ENCODE measurements around the gene TMEM17. TPM values are rescaled to one million over a fixed set of nuclear protein-coding genes. Genes with fewer than 3 reads are reported as not detected.
A peak's percentile ranks its signal among the peaks of the same experiment; 100 is the strongest.

The TMEM17 gene
- total RNA-seq, 2 donors from 2014 or later: 2.3 to 3.3 TPM

DNA sequence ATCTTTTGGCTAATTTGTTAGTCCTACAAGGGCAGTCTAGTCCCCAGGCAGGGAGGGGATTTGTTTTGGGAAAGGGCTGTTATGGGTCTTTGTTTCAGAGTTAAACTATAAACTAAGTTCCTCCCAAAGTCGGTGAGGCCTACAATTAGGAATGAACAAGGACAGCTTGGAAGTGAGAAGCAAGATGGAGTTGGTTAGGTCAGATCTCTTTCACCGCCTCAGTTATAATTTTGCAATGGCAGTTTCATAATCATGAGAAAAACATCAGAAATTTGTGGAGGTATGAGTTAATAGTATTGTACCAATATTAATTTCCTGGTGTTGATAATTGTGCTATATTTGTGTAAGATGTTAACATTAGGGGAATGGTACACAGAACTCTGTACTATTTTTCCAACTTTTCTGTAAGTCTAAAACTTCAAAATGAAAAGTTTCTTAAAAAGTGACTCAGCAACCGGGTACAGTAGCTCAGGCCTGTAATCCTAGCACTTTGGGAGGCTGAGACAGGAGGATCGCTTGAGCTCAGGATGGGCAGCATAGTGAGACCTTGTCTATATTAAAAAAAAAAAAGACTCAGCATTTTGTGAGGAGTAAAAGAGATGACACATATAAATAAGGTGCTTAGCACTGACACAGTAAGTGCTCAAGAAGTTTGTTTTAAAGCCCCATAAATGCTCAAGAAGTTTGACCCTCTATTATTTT is 40.8 kb downstream of the TMEM17 start:
- intact Hi-C loops (cut with DNase I): no loop called here
- TF ChIP-seq POLR2A (IDR thresholded peaks at IDR 0.05): no peak
- TF ChIP-seq, protein P1, sequence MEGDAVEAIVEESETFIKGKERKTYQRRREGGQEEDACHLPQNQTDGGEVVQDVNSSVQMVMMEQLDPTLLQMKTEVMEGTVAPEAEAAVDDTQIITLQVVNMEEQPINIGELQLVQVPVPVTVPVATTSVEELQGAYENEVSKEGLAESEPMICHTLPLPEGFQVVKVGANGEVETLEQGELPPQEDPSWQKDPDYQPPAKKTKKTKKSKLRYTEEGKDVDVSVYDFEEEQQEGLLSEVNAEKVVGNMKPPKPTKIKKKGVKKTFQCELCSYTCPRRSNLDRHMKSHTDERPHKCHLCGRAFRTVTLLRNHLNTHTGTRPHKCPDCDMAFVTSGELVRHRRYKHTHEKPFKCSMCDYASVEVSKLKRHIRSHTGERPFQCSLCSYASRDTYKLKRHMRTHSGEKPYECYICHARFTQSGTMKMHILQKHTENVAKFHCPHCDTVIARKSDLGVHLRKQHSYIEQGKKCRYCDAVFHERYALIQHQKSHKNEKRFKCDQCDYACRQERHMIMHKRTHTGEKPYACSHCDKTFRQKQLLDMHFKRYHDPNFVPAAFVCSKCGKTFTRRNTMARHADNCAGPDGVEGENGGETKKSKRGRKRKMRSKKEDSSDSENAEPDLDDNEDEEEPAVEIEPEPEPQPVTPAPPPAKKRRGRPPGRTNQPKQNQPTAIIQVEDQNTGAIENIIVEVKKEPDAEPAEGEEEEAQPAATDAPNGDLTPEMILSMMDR (IDR thresholded peaks at IDR 0.05): no peak
- no peak overlapping the region for H3K4me3 ChIP-seq
- no peaks in the 10 kb centered on the region for H3K36me3 ChIP-seq (replicated peaks in 1 of 2; ENCODE audit: insufficient read depth in 1 of 2, low read depth in 2 of 2)
- 76 to 81% methylated on average over 4 of the region's 4 CpGs for WGBS, 2 donors
- no peak for DNase-seq
- peaks cover 10% of the 10 kb centered on the region for H3K4me1 ChIP-seq
- no peaks in the 10 kb centered on the region for H3K9me3 ChIP-seq
- ATAC-seq: no peak
- H3K27me3 ChIP-seq: no peaks in the 10 kb centered on the region
- no peak overlapping the region for H3K27ac ChIP-seq

DNA sequence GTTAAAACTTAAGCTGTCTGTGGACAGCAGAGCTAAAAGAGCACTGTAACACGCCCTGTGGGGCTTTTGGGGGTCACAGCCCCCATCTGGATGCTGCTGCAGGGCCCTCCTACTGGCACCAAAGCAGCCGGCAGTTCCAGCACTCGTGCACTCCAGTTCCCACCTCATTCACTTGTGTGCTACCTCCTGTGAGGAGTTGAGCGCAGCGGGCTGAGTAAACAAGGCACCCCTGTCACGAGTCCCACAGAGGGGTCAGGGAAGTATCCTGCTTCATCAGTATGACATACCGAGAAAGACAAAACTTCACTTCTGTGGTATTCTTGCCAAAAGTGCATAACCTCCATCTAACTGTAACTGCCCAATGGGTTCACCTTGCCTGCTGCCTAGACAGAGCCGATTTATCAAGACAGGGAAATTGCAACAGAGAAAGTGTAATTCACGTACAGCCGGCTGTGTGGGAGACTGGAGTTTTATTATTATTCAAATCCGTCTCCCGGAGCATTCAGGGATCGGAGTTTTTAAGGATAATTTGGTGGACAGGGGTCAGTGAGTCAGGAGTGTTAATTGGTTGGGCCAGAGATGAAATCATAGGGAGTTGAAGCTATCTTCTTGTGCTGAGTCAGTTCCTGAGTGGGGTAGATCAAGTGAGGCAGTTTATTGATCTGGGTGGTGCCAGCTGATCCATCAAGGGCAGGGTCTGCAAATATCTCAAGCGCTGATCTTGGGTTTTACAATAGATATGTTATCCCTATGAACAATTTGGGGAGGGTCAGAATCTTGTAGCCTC is 41.6 kb downstream of the TMEM17 start:
- peaks cover 10% of the 10 kb centered on the region for H3K4me1 ChIP-seq
- ATAC-seq (no peak), DNase-seq (no peak)
- no peak for TF ChIP-seq POLR2A (IDR thresholded peaks at IDR 0.05)
- TF ChIP-seq, protein P1 (IDR thresholded peaks at IDR 0.05): no peak
- 90 to 92% methylated on average over 13 to 14 of the region's 14 CpGs for WGBS, 2 donors
- H3K27me3 ChIP-seq: no peaks in the 10 kb centered on the region
- H3K27ac ChIP-seq: no peak overlapping the region
- intact Hi-C loops (cut with DNase I): no loop called here
- no peaks in the 10 kb centered on the region for H3K36me3 ChIP-seq (replicated peaks in 1 of 2; ENCODE audit: insufficient read depth in 1 of 2, low read depth in 2 of 2)
- no peaks in the 10 kb centered on the region for H3K9me3 ChIP-seq
- H3K4me3 ChIP-seq: no peak overlapping the region

DNA sequence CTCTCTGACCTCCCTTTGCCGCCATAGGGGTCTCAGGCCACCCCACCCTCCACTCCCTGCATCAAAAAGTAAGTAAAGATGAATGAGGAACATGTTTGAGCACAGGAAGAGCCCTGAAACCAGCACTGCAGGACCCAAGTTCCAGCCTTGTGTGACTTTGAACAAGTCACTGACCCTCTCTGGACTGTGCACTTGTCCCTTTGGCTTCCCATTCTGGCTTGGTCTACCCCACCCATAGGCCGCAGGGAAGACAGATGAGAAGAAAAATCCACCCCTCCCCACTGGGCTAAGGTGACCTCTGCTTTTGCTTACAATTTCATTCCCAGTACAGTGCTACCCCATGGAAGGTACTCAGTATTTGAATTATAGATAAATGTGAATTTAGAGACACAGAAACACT is 43.8 kb downstream of the TMEM17 start:
- DNase-seq: no peak

DNA sequence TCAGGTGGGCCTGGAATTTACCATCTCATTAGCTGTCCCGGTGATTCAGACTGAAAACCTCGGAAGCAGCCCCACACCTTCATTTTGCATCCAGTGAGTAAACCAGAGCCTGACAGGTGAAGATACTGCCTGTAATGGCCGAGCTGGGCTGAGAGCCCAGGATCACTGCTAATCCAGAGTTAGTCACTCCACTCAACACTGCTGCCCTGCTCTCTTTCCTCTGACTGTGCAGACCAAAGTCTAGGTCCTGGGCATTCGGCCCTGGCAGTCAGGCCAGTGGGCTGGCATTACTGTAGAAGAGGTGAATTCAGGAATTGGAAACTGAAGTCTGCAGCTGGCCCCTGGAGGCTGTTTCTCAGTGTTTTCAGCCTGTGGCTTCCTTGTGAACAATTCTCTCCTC is 44.3 kb downstream of the TMEM17 start:
- peaks cover 20% of the 10 kb centered on the region for H3K4me1 ChIP-seq
- no peaks in the 10 kb centered on the region for H3K27me3 ChIP-seq
- H3K4me3 ChIP-seq: no peak overlapping the region
- intact Hi-C loops (cut with DNase I): no loop called here
- 33 to 36% methylated on average over 4 of the region's 4 CpGs for WGBS, 2 donors
- H3K36me3 ChIP-seq (replicated peaks in 1 of 2; ENCODE audit: insufficient read depth in 1 of 2, low read depth in 2 of 2): no peaks in the 10 kb centered on the region
- no peaks in the 10 kb centered on the region for H3K9me3 ChIP-seq
- DNase-seq (peak; percentile 62 to 86 (median 76)), ATAC-seq (peak; percentile 71)
- peak overlapping the region in 3 of 4 donors; percentile 21 to 42 (median 30) for H3K27ac ChIP-seq
- TF ChIP-seq POLR2A (IDR thresholded peaks at IDR 0.05): no peak
- TF ChIP-seq, protein P1 (IDR thresholded peaks at IDR 0.05): peak in 1 of 7 experiments; percentile 10

More for the DNA sequence above, 43.8 kb downstream of the TMEM17 start:
- ATAC-seq: no peak
- TF ChIP-seq, protein P1 (IDR thresholded peaks at IDR 0.05): no peak
- no peak for TF ChIP-seq POLR2A (IDR thresholded peaks at IDR 0.05)
- H3K27me3 ChIP-seq: no peaks in the 10 kb centered on the region
- no peak overlapping the region for H3K4me3 ChIP-seq
- peaks cover 17% of the 10 kb centered on the region for H3K4me1 ChIP-seq
- 91 to 100% methylated on average over 2 of the region's 2 CpGs for WGBS, 2 donors
- intact Hi-C loops (cut with DNase I): no loop called here
- H3K27ac ChIP-seq: peak overlapping the region in 3 of 4 donors; percentile 21 to 42 (median 30)
- no peaks in the 10 kb centered on the region for H3K9me3 ChIP-seq
- no peaks in the 10 kb centered on the region for H3K36me3 ChIP-seq (replicated peaks in 1 of 2; ENCODE audit: insufficient read depth in 1 of 2, low read depth in 2 of 2)
